ENCODE data around the gene SLC25A1.

The SLC25A1 gene

DNA sequence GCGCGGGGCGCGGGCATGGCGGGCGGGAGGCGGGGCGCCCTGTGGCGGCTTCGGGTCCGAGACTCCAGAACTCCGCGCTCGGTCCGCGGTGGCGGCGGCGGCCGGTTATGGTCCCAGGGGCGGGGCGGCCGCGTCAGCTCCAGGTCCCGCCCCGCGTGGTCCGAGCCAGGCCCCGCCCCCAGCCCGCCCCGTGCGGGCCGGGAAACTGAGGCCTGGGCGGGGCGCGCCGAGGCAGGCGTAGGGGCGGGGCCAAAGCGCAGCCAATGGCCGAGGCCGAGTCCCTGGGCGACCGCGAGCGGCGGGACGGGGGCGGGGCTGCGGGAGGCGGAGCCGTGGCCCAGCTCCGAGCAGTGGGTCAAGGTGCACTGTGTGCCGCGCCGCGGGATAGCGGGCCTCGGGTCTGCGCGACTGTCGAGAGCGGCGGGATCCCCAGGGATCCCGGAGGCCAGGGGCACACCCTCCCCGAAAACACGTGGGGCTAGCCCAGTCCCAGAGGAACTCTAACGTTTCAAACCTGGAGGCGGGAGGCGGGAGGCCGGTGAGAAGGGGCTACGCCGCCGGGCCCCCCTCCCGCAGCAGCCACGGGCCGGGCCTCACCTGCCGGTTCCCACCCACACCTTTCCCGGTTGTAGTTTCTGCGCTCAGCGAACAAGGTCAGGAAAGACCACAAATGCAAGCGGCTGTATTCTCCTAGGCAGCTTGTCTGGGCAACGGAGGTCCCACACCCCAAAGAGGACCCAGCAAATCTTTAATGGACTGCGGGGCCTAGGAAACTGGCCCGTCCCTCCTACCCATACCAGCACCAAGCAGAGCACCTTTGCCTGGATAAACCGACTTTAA lies at the start of gene SLC25A1:
Gene SLC25A1 (minus strand): TSS at position 80 of the 840 bp plus-strand sequence. CDS start 63 bp downstream, at position 17.
- peak; percentile 95 for DNase-seq (ENCODE audit: low spot score)

DNA sequence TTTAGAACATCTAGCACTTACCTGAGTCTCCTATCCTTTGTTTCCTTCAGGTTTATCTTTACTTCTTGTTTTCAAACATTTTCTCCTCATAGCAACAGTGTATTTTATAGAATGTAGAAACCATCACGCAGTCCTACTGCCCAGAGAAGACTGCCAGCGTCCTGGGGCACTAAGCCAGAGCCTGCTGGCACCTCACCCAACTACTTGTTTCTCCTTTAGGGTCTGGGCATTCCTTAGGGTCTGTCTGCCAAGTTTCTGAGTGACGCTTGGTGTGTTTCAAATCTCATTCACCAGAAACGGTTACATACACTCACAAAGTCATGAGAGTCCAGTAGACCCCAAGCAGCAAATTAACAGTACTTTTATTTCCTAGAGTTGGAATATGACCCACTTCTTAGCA lies 49.6 kb upstream of the SLC25A1 start:
- DNase-seq (ENCODE audit: low spot score): no peak

DNA sequence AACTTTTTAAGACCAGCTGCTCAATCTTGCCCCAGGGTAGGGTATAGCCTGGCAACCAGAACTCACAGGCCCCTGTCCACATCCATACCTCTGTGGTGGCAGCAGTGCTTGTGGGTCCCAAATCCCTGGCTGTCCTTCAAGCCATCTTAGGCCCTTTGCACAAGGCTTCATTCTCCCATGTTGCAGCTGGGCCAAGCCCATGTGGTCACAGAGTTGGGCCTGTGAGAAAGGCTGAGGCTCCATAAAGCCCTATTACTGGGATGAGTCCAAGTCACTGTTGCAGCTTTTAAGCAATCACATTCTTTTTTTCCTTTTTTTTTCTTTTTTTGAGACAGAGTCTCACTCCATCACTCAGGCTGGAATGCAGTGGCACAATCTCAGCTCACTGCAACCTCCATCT lies 47.9 kb upstream of the SLC25A1 start:
- DNase-seq (ENCODE audit: low spot score): no peak

DNA sequence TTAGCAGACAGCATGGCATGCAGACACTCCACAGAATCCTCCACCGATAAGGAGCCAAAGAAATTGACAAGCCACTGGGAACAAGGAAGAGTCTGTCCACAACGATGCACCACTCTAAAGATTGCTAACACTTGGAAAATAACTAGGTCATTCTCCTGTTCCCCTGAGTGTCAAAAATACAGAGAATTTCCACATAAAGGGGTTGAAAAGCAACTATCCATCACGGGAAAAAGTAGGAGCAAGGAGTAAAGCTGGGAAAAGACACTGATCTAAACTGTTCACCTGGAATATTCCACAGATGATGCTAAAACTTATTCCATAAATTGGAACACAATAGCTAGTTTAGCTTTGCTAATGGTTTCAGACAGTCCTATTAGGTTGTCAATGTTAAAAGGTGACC lies 47.0 kb upstream of the SLC25A1 start:
- no peak for DNase-seq (ENCODE audit: low spot score)

DNA sequence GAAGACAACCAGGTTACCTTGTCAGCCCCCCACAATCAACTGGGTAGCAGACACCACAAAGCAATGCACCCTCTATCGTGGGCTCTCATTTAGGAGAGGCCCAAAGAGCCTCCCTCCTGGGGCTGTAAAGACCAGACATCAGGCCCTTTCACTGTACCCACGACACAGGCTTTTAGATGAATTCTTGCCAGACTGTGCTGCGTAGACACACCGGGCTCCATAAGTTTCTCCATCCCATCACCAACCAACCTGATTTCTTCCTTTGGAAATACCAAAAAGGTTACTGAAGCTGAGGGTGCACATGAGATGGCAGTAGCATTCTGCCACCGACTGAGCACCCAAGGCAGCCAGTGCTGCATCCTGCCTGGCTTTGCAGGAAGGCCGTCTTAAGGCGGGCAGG lies 46.4 kb upstream of the SLC25A1 start:
- no peak for DNase-seq (ENCODE audit: low spot score)

DNA sequence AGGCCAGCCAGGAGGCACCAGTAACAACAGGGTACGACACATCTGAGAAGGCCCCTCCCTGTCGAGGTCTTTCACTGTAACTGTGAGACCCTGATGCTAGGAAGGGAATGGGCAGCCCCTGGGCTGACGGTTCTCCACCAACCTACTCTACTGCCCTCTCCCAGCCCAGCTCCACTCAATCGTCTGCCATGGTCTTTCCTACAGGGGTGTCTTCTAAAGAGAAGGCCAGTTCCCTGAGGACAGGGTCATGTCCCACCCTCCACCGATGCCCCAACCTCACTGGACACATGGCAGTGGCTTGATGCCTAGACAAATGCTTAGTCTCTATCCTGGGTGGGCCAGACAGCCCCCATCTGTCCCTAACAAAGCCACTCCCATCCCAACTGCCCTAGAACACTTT lies 46.0 kb upstream of the SLC25A1 start:
- no peak for DNase-seq (ENCODE audit: low spot score)

DNA sequence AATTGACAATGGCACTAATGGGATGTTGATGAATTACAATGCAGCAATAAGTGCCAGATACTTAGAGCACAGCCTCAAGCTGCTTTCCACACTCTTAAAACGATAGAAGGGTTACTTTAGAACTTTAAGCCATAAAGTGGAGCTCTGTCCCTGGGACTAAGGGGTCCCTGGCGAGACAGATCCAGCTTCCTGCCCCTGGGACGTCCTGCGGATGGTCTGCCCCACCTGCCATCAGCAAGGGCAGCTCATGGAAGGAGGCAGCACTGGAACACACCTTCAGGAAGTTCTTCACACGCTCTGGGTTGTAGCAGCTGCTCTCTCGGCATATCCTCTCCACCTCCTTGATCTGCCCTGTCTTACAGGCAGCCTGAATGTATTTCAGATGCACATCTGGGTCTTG lies 45.1 kb upstream of the SLC25A1 start:
- DNase-seq (ENCODE audit: low spot score): no peak

DNA sequence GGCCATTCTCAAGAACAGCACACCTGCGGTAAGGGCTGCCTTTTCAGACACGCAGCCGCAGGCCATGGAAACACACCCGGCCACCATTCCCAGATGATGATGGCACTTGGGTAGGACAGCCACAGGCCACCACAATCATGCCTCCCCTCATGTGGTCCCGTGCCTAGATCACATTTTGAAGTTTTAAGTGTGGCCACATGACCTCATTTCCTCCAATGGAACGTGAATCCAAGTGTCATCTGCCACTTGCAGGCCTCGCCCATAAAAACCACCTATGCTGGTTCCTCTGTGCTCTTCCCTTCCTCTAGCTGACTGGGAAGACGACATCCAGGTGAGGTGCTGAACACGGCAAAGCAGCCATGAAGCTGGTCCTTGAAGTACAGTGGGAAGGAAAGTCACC lies 44.6 kb upstream of the SLC25A1 start:
- no peak for DNase-seq (ENCODE audit: low spot score)

DNA sequence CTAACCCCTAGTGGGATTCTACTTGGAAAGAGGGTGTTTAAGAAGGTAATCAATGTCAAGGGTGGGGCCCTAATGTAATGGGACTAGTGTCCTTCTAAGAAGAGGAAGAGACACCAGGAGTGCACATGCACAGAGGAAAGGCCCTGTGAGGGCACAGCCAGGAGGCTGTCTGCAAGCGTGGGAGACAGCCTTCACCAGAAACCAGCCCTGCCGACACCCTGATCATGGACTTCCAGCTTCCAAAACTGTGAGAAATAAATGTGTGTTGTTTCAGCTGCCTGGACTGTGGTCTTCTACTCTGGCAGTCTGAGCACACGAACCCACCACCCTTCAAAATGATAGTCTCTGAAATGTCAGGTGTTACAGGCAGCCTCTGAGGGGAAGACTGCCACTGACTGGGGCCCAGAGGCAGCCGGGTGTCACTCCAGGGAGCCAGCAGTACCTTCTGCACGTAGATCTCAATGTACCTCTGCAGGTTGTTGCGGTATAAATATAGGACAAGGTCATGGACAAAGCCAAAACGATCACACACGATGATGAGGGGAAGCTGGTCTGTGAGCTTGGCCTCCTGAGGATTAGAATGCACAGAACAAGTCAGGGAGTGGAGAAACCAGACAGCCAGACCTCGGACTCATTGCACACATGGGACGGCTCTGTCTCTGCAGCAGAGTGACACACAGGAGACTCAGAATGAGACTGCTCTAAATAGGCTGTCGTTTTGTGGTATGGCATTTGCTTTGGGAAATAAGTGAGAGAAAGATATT lies 43.9 kb upstream of the SLC25A1 start:
- DNase-seq (ENCODE audit: low spot score): no peak

DNA sequence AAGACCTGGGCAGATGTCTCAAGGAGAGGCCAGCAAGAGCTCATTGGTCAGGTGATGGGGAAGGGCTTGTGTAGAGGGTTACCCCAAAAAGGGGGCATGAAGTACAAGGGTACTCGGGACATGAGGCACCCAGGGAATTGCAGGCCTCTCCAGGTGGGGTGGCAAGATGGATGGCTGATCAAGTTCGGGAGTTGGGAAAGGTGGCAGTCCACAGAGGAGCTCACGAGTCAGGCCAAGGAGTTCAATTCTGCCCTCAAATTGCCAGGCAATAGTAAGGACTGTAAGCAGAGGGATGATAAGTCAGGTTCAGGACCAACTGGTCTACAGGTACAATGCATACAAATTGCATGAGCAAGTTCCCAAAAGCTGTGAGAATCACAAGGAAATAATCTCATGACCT lies 42.3 kb upstream of the SLC25A1 start:
- no peak for DNase-seq (ENCODE audit: low spot score)

DNA sequence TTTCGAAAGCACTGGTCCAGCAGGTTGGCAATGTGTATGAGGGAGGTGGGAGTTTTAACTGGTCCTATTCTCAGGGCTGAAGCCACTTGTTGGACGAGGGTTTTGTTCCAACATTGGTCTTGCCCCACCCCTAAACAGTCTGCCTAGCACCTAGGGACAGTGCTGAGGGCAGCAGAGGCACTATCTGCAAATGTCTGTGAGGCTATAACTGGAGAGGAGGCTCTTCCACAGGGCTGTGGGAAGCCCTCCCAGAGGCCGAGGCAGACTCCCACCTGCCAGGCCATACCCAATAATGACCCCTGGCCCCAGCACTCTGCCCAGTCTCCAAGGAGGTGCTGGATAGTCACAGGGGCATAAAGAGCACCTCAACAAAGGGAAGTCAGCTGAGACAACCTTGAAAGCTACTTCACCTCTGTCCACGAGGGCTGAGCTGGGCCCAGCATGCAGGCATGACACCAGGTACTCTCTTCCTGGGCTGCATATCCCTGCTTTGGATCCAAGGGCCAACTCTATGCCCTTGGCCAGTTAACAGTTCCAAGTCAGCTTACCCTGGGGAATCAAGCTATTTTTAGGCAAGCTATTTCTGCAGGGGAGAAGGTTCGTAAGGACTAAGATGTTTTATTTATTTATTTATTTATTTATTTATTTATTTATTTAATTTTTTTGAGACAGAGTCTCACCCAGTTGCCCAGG lies 40.2 kb upstream of the SLC25A1 start:
- no peak for DNase-seq (ENCODE audit: low spot score)

DNA sequence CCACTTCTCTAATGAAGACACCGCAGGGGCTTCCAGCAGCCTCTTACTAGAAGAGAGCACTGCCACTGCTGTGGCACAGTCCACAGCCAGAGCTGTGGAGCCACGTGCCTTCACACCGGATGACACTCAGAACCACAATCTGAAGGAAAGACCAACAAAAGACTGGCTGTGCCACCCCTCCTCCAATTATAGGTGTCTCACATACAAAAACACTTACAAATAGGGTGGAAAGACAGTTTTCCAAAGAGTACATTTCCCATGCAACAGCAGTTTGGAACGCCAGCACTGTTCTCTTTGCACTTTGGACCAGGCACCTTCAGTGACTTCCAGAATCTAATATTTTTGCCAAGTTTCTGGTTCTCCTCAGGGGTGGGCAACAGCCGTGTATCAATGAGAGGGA lies 38.0 kb upstream of the SLC25A1 start:
- no peak for DNase-seq (ENCODE audit: low spot score)

DNA sequence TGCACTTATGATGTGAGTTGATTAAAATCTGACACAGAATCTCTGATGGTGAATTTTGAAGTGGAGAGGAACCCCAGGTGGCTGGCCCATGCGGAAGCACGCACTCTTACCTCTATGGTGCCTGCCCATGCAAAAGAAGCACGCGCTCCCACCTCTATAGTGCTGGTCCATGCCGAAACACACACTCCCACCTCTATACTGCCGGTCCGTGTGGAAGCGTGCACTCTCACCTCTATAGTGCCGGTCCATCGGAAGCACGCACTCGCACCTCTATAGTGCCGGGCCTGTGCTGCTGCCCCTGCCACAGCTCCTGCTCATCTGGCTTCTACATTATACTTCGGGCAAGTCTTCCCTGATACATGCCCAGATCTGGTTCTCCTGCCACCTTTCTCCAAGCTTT lies 36.8 kb upstream of the SLC25A1 start:
- no peak for DNase-seq (ENCODE audit: low spot score)

DNA sequence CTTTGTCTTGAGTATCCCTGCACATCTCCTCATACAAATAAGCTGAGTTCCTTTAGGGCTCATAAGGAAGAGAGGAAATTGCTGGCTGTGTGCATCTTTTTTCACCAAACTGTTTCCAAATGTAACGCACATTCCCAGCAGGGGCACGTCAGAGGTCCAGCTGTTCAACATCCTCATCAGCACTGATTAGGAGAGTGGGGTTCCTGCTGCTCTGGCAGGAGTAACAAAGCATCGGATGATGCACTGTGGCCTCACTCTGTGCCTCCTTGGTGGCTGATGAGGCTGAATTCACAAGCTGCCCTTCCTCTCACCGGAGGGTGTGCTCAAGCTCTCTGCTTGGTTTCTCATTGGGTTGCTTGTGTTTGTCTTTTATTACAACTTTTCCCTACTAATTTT lies 35.5 kb upstream of the SLC25A1 start:
- DNase-seq (ENCODE audit: low spot score): no peak

DNA sequence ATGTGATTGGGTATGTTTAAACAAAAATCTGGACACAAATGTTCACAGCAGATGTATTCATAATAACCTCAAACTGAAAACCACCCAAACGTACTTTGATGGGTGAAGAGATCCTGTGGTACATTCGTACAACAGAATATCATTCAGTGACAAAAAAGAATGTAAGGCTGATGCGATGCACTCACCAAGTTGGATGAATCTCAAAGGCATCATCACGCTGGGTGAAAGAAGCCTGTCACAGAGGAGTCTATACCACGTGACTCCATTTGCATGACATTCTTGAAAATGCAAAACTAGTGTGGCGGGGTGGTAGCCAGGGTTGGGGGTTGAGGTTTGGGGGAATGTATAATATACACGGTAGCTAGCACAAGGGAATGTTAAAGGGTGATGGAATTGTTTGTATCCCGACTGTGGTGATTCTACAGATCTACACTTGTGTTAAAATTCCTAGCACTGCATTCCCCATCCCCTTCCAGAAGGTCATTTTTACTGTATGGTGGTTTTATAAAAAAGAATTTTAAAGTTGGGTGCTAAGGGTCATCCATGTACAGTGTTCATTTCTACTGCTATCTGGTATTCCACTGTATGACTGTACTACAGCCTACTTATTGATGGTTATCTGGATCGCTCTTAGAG lies 35.0 kb upstream of the SLC25A1 start:
- no peak for DNase-seq (ENCODE audit: low spot score)

DNA sequence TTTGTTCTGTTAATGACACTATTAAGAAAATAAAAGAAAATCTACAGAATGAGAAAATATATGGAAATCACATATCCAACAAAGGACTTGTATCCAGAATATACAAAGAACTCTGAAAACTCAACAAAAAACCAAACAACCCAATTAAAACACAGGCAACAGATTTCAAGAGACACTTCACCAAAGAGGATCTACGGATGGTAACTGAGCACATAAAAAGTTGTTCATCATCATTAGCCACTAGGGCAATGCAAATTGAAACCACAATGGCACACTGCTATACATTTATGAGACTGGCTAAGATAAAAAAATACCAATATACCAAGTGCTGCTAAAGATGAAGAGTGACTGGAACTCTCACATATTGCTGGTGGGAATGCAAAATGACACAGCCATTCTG lies 34.5 kb upstream of the SLC25A1 start:
- no peak for DNase-seq (ENCODE audit: low spot score)

DNA sequence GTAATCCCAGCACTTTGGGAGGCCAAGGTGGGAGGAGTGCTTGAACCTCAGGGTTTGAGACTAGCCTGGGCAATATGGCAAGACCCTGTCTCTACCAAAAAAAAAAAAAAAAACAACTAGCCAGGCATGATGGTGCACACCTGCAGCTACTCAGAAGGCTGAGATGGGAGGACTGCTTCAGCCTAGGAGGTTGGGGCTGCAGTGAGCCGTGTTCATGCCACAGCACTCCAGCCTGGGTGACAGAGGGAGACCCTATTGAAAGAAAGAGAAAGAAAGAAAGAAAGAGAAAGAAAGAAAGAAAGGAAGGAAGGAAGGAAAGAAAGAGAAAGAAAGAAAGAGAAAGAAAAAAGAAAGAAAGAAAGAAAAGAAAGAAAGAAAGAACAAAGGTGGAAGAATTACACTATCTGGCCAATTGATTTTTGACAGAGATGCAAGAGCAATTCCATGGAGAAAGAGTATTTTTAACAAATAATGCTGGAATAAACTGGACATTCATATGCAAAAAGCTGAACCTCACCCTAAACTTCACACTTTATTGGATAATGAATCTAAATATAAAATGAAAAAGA lies 33.9 kb upstream of the SLC25A1 start:
- no peak for DNase-seq (ENCODE audit: low spot score)

DNA sequence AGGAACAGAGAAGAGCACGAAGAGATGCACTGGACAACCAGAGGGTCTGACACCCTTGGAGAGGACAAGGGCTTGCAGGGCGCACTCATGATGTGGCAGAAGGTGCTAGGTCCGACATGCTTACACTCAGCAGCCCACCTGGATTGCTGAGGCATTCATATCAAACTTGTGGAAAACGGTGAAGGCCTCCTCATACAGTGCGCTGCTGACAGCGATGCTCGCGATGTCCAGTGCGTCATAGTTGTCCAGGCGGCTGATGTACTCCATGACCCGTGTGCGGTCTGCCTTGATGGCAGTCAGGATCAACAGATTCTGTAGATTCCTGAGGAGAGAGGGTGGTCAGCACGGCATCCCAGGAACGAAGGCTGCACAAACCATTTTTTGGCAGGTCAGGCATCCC lies 31.7 kb upstream of the SLC25A1 start:
- DNase-seq (ENCODE audit: low spot score): no peak

DNA sequence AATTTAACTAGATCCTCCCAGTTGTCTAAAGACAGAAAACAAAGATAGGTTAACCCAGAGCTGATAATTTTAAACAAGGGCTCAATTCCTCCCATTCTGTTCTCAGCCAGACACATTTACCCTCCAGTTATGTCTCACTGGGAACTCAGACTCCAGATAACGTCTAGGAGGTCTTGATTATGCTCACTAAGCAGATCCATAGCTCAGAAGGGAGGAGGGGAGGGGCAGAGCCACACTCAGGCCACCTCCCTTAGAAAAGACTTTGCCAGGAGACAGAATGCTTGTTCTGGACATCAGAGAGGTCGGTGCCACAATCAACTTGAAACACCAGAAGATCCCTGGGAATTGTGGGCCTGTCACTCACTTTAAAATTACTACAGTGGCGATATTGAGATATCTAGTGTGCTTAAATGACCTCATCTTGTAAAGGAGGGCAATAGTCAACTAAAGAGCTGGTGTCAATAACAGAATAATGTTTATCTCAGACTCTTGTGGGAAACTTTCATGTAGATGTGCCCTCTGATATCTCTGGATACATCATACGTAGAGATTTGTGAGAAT lies 29.8 kb upstream of the SLC25A1 start:
- DNase-seq (ENCODE audit: low spot score): no peak

DNA sequence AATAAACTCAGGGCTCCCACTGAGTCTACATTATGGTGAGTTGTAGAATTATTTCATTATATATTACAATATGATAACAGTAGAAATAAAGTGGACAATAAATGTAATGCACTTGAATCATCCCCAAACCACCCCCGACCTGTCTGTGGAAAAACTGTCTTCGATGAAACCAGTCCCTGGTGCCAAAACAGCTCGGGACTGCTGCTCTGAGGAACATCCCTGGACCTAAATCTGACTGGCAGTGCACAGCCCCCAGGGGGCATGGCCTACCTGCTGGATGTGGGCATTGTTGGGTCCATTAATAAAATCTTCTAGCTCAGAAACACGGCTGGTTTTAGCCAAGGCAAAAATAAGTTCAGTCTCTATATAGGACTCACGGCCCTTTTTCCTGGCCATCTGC lies 29.3 kb upstream of the SLC25A1 start:
- DNase-seq (ENCODE audit: low spot score): no peak

DNA sequence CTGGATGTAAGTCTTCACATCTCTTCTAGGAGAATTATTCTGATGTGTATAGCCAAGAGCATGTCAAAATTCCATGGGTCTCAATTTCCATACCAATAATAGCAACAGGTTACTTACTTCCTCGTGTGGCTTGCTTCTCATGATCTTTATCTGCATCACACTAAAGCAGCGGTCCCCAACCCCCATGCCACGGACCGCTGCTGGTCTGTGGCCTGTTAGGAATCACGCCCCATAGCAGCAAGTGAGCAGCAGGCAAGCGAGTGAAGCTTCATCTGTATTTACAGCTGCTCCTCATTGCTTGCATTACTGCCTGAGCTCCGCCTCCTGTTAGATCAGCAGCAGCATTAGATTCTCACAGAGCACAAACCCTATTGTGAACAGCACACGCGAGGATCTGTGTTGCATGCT lies 28.9 kb upstream of the SLC25A1 start:
- no peak for DNase-seq (ENCODE audit: low spot score)

DNA sequence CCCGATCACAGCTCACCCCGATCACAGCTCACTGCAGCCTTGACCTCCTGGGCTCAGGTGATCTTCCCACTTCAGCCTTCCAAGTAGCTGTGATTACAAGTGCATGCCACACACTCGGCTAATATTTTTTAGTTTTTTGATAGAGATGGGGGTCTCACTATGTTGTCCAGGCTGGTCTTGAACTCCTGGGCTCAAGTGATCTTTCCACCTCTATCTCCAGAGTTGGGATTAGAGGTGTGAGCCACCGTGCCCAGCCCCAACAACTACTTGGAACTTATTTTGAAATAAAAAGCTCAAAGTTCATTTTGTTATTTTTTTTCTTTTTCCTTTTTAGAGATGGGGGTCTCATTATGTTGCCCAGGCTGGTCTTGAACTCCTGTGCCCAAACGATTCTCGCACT lies 27.8 kb upstream of the SLC25A1 start:
- no peak for DNase-seq (ENCODE audit: low spot score)

Measured in LoVo (cell line).